Measurements from ENCODE around the gene SUN2. TPM values are rescaled to one million over a fixed set of nuclear protein-coding genes. Genes with fewer than 3 reads are reported as not detected.

SUN2 gene
- total and polyA plus RNA-seq, 9 donors, result 21.2 to 311 (median 181) TPM

GRCh38 chr22:38724176-38724575 lies 31.6 kb downstream of the SUN2 start:
- intact Hi-C loops (cut with DNase I), result no loop called here
- Histone ChIP-seq H3K9me3 (no peaks in the 10 kb centered on the region), H3K4me3 (no peak overlapping the region), H3K27me3 (no peaks in the 10 kb centered on the region), H3K36me3 (no peaks in the 10 kb centered on the region), H3K4me1 (ENCODE audit: insufficient read depth) (no peaks in the 10 kb centered on the region), H3K27ac (no peak overlapping the region)
- TF ChIP-seq EP300 (IDR thresholded peaks at IDR 0.05) (no peak), CTCF (IDR thresholded peaks at IDR 0.05) (no peak), POLR2A (IDR thresholded peaks at IDR 0.05) (no peak)
- no peak for DNase-seq
- WGBS, 3 donors, result 96 to 97% (median 96%) methylated on average over 7 of the region's 7 CpGs

DNA sequence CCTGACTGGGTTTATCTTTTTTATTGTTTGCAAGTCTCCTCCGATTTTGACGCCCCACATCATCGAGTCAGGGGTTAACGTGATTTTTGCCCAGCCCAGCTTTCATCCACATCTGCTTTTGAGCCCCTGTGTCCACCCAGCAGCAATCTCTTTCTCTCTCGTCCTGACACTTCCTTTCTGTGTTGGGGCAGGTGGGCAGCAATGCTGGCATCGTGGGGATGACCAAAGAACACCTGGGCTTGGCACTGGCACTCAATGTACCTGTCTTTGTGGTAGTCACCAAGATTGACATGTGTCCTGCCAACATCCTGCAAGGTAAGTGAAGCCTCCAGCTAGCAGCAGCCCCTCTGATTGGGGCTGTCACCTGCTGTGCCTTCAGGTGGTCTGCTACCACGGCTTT lies 34.2 kb downstream of the SUN2 start:
- no peaks in the 10 kb centered on the region for H3K27me3 ChIP-seq
- WGBS, 3 donors, result 83 to 84% (median 83%) methylated on average over 7 of the region's 7 CpGs
- intact Hi-C loops (cut with DNase I), result no loop called here
- H3K9me3 ChIP-seq, result no peaks in the 10 kb centered on the region
- no peak overlapping the region for H3K27ac ChIP-seq
- peaks cover 2% of the 10 kb centered on the region for H3K4me1 ChIP-seq (ENCODE audit: insufficient read depth)
- TF ChIP-seq CTCF (IDR thresholded peaks at IDR 0.05), result no peak
- no peak for TF ChIP-seq EP300 (IDR thresholded peaks at IDR 0.05)
- no peak for TF ChIP-seq POLR2A (IDR thresholded peaks at IDR 0.05)
- H3K36me3 ChIP-seq, result no peaks in the 10 kb centered on the region
- no peak for DNase-seq
- H3K4me3 ChIP-seq, result no peak overlapping the region

DNA sequence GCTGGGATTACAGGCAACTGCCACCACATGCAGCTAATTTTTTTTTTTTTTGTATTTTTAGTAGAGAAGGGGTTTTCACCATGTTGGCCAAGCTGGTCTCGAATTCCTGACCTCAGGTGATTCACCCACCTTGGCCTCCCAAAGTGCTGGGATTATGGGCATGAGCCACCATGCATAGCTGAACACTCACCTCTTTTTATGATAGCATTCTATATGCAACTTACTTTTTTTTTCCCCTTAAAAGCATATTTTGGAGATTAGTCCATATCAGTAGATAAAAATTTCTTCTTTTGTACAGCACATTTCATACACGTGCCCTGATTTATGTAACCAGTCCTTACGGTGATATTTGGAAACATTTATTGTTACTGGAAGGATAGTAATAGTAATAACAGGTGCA lies 35.4 kb downstream of the SUN2 start:
- Histone ChIP-seq H3K4me1 (ENCODE audit: insufficient read depth) (peaks cover 2% of the 10 kb centered on the region), H3K27me3 (no peaks in the 10 kb centered on the region), H3K9me3 (no peaks in the 10 kb centered on the region), H3K27ac (no peak overlapping the region), H3K4me3 (no peak overlapping the region), H3K36me3 (no peaks in the 10 kb centered on the region)
- no peak for DNase-seq
- no peak for TF ChIP-seq POLR2A (IDR thresholded peaks at IDR 0.05)
- no peak for TF ChIP-seq CTCF (IDR thresholded peaks at IDR 0.05)
- no peak for TF ChIP-seq EP300 (IDR thresholded peaks at IDR 0.05)
- intact Hi-C loops (cut with DNase I), result no loop called here
- 84 to 89% (median 87%) methylated on average over 3 of the region's 3 CpGs for WGBS, 3 donors

DNA sequence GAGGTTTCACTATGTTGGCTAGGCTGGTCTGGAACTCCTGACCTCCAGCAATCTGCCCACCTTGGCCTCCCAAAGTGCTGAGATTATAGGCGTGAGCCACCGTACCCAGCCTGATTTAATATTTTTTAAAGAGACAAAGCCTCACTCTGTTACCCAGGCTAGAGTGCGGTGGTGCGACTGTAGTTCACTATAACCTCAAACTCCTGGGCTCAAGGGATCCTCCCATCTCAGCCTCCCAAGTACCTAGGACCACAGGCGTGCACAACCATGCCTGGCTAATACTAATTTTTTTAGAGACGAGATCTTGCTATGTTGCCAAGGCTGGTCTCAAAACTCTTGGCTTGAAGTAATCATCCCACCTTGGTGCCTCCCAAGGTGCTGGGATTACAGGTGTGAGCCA lies 36.6 kb downstream of the SUN2 start:
- no peak for DNase-seq
- no peak for TF ChIP-seq CTCF (IDR thresholded peaks at IDR 0.05)
- no peak for TF ChIP-seq POLR2A (IDR thresholded peaks at IDR 0.05)
- no peak for TF ChIP-seq EP300 (IDR thresholded peaks at IDR 0.05)
- Histone ChIP-seq H3K4me3 (no peak overlapping the region), H3K27me3 (no peaks in the 10 kb centered on the region), H3K9me3 (no peaks in the 10 kb centered on the region), H3K27ac (no peak overlapping the region), H3K36me3 (no peaks in the 10 kb centered on the region), H3K4me1 (ENCODE audit: insufficient read depth) (peaks cover 2% of the 10 kb centered on the region)
- 92 to 94% (median 92%) methylated on average over 6 of the region's 6 CpGs for WGBS, 3 donors
- intact Hi-C loops (cut with DNase I), result no loop called here

- H3K27ac ChIP-seq, result no peak overlapping the region
- H3K4me1 ChIP-seq (ENCODE audit: insufficient read depth), result peaks cover 2% of the 10 kb centered on the region
- no peaks in the 10 kb centered on the region for H3K27me3 ChIP-seq
- no peaks in the 10 kb centered on the region for H3K36me3 ChIP-seq
- 41 to 50% (median 48%) methylated on average over 6 of the region's 6 CpGs for WGBS, 3 donors
- DNase-seq, result peak in 4 of 5 donors; percentile 26 to 53 (median 36)
- intact Hi-C loops (cut with DNase I), result no loop called here
- H3K4me3 ChIP-seq, result no peak overlapping the region
- no peaks in the 10 kb centered on the region for H3K9me3 ChIP-seq
- peak in 1 of 3 donors; percentile 38 for TF ChIP-seq CTCF (IDR thresholded peaks at IDR 0.05)
- TF ChIP-seq EP300 (IDR thresholded peaks at IDR 0.05), result no peak
- no peak for TF ChIP-seq POLR2A (IDR thresholded peaks at IDR 0.05)
Observed at GRCh38 chr22:38718414-38718813, 37.4 kb downstream of the SUN2 start.
